Measurements from ENCODE around the gene AGXT.
"Not testable (repeated sequence)": the region's sequence is repeated elsewhere in the genome, so short reads cannot be mapped to it uniquely, and the experiment has no call there.

The AGXT gene

DNA sequence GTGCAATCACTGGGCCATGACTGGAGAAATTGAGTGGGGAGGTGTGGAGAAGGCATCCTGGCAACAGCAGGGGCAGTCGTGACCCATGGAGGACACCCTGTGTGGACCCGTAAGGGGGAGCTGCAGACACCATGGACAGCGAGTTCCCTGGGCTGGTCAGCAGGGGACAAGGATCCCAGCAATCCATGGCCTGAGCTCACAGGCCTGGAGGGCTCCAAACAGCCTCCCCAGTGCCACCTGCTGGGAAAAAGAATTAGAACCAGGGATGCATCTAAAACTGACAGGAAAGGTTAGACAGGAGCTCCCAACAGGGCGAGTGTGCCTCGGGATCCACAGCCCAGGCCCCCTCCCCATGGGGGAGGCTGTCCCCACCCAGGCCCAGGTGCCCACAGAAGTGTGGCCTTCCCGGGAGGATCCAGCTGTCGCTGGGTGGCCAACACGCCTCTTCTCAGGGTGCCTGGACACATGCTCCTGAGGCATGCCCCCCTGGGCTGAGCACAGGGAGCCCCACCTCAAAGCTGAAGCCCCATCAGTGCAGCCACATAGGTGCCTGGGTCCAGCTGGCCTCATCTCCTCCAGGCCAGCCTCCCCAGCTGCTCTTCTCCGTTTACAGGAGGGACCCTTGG lies 28.1 kb upstream of the AGXT start:
- peak; percentile 1 for DNase-seq

- DNase-seq, result not testable (repeated sequence)
Measured at GRCh38 chr2:240846309-240846708, 22.3 kb upstream of the AGXT start.

- DNase-seq, result no peak
Measured at GRCh38 chr2:240846873-240847595, 21.6 kb upstream of the AGXT start.

DNA sequence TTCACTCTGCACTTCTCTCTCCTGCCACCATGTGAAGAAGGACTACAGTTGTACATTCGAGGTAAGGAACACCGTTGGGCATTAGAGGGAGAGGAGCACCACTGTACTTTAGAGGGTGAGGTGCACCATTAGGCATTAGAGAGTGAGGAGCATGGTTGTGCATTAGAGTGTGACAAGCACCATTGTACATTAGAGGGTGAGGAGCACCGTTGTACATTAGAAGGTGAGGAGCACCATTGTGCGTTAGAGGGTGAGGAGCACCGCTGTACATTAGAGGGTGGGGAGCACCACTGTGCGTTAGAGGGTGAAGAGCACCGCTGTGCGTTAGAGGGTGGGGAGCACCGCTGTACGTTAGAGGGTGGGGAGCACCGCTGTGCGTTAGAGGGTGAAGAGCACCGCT lies 20.8 kb upstream of the AGXT start:
- no peak for DNase-seq

GRCh38 chr2:240848900-240849680 lies 19.5 kb upstream of the AGXT start:
- DNase-seq, result no peak

DNA sequence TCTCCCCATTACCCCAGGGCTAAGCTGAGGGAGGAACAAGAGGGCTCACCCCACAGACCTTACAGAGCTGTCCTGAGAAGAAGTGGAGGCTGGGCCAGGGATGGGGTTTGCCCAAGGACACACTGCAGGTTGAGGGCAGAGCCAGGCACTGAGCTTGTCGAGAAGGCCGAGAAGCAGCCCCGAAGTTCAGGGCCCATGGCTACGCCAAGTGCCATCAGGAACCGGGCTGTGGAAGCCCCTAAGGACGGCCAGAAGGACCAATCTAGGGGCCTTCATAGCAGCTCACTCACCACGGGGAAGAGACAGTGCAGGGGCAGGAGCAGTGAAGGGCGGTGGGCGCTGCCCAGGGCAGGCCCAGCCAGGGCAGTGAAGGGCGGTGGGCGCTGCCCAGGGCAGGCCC lies 18.6 kb upstream of the AGXT start:
- DNase-seq, result no peak

DNA sequence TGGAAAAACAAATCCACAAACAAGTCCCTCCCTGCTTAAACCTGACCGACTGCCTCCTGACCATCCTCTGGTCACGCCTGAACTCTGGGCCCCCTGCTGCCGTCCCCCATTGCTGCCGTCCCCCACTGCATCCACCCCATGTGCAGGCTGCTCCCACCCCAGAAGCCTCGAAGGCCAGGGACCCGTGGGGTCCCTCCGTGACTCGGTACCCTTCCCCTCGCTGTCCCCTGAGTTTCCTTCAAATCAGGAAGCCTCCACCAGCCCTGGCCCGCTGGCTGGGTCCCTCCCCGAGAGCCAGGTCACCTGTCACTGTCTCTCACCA lies 17.9 kb upstream of the AGXT start:
- no peak for DNase-seq

DNA sequence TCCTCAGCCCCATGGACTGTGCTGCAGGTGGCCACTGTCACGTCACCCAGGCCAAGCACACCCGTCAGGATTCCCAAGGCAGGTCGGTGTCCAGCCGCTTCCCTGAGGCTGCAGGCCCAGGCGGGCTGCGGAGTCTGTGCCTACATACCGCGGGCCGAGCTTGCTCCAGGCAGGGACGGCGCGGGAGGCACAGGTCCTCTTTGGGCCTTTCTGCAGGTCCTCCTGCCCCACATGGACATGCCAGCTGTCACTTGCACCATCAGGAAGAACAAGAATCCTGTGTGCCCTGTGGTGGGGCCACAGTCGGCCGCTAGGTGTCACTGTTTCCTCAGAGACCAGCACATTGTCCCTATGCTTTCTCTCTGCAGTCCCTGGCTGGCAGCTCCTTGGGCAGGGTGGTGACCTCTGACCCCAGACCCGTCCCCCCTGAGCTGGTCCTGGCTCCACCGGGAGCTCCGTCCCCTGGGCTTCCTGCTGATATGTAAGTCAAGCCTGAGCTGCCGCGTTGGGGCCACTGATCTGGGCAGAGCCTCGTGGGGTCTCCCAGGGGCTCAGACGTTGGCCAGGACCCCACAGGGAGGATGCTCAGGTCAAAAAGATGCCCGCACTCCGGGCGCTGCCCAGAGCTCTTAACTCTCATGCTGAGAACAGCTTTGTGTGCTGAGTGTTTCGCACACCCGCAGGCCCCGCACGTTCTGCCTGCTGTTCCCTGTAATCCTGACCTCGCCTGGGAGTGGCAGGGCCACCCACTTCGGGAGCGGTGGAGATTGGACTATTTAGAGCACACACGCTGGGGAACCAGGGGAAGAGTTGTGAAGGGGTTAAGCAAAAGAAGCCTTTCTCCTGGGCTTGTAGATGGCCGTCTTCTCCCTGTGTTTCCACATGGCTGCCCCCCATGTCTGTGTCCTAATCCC lies 17.3 kb upstream of the AGXT start:
- peak; percentile 53 for DNase-seq

- no peak for DNase-seq
Measured at GRCh38 chr2:240852671-240853314, 15.8 kb upstream of the AGXT start.

DNA sequence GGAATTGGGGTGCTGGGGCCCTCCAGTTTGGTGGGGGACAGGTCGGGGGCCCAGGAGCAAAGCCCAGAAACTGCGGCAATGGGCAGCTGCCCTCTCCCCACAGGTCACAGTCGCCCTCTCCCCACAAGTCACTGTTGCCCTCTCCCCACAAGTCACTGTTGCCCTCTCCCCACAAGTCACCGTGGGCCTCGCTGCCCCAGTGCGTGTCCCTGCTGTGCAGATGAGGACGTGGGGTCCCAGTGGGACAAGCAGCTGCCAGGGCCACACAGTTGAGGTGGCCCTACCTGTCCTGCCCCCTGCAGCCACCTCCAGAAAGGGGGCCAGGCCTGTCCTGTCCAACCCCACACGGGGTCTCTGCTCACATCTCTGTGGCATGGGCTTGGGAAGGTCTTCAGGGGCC lies 13.0 kb upstream of the AGXT start:
- no peak for DNase-seq

- no peak for DNase-seq
Measured at GRCh38 chr2:240856151-240856980, 12.3 kb upstream of the AGXT start.

DNA sequence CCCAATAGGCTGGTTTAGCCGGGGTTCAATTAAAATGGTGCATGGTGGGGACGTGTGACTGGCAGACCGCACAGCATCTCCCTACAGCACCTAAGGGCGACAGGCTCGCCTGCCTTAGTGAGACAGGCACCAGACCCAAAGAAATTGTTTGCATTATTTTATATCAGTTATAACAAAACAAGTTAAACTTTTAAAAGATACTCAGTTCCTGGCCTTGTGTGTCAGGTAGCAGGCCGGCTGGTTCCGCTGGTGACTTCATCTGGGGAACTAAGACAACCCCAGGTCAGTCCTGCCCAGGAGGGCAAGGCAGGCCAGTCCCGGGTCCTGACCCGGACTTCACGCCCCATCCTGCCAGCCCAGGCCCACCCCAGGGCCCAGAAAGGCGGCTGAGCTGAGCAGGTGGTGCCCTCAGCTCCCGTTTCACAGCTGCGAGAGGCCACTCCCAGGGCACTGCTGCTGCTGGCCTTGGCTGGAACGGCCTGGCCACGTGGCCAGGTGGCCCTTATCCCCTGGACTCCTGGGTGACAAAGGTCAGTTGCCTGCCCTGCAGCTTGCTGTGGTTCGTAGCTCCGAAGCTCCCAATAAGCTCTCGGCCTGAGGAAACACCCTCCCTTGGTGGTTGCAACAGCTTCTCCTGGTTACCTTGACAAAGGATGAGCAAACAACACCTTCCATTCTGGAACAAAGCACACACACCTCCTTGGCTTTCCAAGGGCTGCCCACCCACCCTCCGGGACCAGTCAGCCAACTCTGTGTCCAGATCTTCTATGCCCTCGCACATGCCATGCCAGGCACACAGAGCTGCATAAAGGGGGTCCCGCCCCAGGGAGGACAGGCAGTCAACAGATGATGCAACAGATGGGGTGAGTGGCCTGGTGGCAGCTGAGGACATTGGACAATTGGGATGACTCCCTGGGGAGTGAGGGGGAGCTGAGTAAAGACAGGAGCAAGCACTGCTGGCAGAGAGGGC lies 11.3 kb upstream of the AGXT start:
- DNase-seq, result peak; percentile 1

GRCh38 chr2:240858321-240858720 lies 10.3 kb upstream of the AGXT start:
- DNase-seq, result no peak

DNA sequence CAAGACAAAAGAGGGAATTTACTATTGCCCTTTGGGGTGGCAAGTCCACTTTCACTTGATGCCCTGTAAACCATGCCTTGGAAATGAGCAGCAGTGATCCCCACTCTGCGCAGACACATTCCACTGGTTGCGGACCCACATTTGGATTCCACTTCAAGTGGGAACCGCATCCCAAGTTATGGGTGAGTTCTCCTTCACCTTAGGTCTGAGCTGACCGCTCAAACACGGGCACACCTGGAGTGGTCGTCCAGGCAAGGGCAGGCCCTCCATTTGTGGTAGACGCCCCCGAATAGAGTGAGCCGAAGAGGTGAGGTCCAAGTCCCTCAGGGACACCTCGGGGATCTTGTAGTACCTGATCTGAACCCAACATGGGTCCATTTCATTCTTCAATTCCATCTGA lies 9.8 kb upstream of the AGXT start:
- DNase-seq, result no peak

GRCh38 chr2:240861547-240861946 lies 7.1 kb upstream of the AGXT start:
- DNase-seq, result no peak

DNA sequence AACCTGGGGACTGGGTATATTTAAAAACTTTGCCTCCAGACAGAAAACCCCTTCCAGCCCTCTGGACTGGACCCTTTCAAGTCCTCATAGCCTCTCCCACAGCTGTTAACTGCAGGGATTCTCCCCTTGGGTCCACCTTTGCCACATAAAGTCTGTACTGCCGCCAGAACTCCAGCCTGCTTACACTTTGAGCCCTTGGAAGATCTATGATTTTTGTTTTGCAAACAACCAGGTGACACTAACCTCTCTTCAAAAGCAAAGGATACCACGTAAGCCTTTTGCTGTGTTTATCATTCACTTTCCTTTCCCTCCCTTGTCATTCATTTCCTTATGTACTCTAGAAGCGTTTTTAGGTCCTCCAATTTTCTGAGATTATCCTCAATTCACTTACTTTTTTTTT lies 4.1 kb upstream of the AGXT start:
- DNase-seq, result no peak

- no peak for DNase-seq
Measured at GRCh38 chr2:240865391-240865790, 3.2 kb upstream of the AGXT start.

DNA sequence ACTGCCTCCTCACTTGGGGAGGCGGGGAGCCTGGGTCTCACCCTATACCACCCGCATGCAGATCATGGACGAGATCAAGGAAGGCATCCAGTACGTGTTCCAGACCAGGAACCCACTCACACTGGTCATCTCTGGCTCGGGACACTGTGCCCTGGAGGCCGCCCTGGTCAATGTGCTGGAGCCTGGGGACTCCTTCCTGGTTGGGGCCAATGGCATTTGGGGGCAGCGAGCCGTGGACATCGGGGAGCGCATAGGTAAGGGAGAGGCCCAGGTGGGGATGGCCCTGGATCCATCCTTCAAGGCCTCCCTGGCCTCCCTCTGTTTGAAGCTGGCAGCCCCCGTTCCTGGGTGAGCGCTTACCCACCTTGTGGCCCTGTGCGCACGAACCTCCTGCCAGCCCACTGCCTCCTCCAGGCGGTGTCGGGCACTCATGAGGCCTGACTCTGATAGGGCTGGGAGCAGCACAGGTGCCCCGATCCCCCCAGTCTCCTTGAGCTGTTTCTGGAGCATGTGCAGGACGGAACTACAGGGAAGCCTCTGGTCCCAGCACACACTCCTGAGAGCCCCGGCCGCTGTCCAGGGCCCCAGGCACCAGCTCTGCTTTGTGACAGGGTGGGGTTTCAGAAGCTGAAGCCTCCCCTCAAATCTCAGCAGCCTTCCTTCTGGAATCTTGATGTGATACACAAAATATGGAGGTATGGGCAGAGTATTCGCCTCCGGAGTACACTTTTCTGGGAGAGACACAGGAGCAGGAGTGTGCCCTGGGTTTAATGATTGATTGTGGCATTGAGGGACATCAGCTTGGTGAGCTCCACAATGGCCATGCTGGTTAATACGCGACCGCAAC lies 708 bp downstream of the AGXT start:
- DNase-seq, result no peak
